MCF 10A (cell line): Measurements from ENCODE around the gene HTR1B. TPM values are rescaled to one million over a fixed set of nuclear protein-coding genes. Genes with fewer than 3 reads are reported as not detected.

Experiments used
- BruUV-seq: library from RNA; stranded (reverse); fragments of 400-500 nt; replicated peaks from 2 replicates; lab custom pipeline; 2021; lab: Mats Ljungman, UMichigan
- CTCF ChIA-PET: fragments of 300-600 bp; sonication (Branson Sonifier 250); formaldehyde crosslinking; extraction: SDS; loops from one replicate; lab custom pipeline; 2021; ENCODE audit warnings: antibody characterized with exemption, inconsistent platforms; lab: Yijun Ruan, JAX
- POLR2A ChIA-PET: fragments of 300-600, 350-650 bp; sonication (Branson Sonifier 250); formaldehyde crosslinking; extraction: SDS; loops from one replicate; lab custom pipeline; 2020; ENCODE audit warnings: antibody characterized with exemption, inconsistent platforms; lab: Yijun Ruan, JAX
- DNase-seq: peaks from one replicate; pipeline ENCODE4 v3.0.0-alpha.2; 2018; ENCODE audit not compliant: unreplicated experiment
- H3K27ac Mint-ChIP-seq: one replicate; pipeline ENCODE4 v1.8.0; 2022; ENCODE audit warnings: mild to moderate bottlenecking, low read depth, mixed read lengths; ENCODE audit not compliant: unreplicated experiment
- H3K27me3 Mint-ChIP-seq: one replicate; pipeline ENCODE4 v1.8.0; 2022; ENCODE audit warnings: mixed read lengths; ENCODE audit not compliant: insufficient read depth, unreplicated experiment
- H3K36me3 Mint-ChIP-seq: one replicate; pipeline ENCODE4 v1.8.0; 2022; ENCODE audit warnings: mild to moderate bottlenecking, moderate library complexity, mixed read lengths; ENCODE audit not compliant: insufficient read depth, unreplicated experiment
- H3K4me1 Mint-ChIP-seq: one replicate; pipeline ENCODE4 v1.8.0; 2022; ENCODE audit warnings: mixed read lengths; ENCODE audit not compliant: insufficient read depth, unreplicated experiment
- H3K4me3 Mint-ChIP-seq: one replicate; pipeline ENCODE4 v1.8.0; 2022; ENCODE audit warnings: mild to moderate bottlenecking, moderate library complexity, mixed read lengths; ENCODE audit not compliant: unreplicated experiment
- H3K9me3 Mint-ChIP-seq: one replicate; pipeline ENCODE4 v1.8.0; 2022; ENCODE audit warnings: mixed read lengths; ENCODE audit not compliant: unreplicated experiment
- CTCF ChIP-seq: fragments of 200-600 bp; IDR thresholded peaks from one replicate; pipeline ENCODE4 v1.8.0; 2022; ENCODE audit warnings: antibody characterized with exemption, mild to moderate bottlenecking; ENCODE audit not compliant: unreplicated experiment
- intact Hi-C: fragments of 100-400 bp; cut with micrococcal nuclease; formaldehyde crosslinking; loops from 2 replicates; pipeline ENCODE4 v1.14.1; 2022
- total RNA-seq: library from RNA; stranded (reverse); gene quantifications from 2 replicates; pipeline ENCODE4 v1.2.3, GENCODE V29; 2022

HTR1B gene
- total RNA-seq, 1 experiment from 2014 or later: not detected

GRCh38 chr6:77466451-77467437 lies 3.5 kb upstream of the HTR1B start:
- Mint-ChIP-seq H3K27me3 (no peaks in the 10 kb centered on the region), H3K4me1 (peaks cover 8% of the 10 kb centered on the region), H3K36me3 (no peaks in the 10 kb centered on the region), H3K4me3 (peak overlapping the region; percentile 71), H3K27ac (peak overlapping the region; percentile 2), H3K9me3 (no peaks in the 10 kb centered on the region)
- BruUV-seq: no TSS peak
- intact Hi-C loops: no loop called here
- TF ChIP-seq CTCF: no peak
- POLR2A ChIA-PET: interaction anchor here (0.7 kb wide), 1 partner anchor 32 kb away, joined by 3 read pairs; no protein-coding TSS in a partner anchor
- DNase-seq: no peak
- CTCF ChIA-PET: interaction anchor here (0.5 to 2.0 kb wide), 18 partner anchors 9 to 1572 kb away, joined by 3 to 10 read pairs (median 3); no protein-coding TSS in a partner anchor

GRCh38 chr6:77466055-77466450 lies 2.8 kb upstream of the HTR1B start:
- peak; percentile 82 for TF ChIP-seq CTCF
- peak overlapping the region; percentile 2 for H3K27ac Mint-ChIP-seq
- intact Hi-C loops: no loop called here
- H3K9me3 Mint-ChIP-seq: no peaks in the 10 kb centered on the region
- DNase-seq: peak; percentile 76
- POLR2A ChIA-PET: interaction anchor here (0.7 to 1.0 kb wide), 3 partner anchors 33 to 1345 kb away, joined by 3 to 4 read pairs (median 3); no protein-coding TSS in a partner anchor
- CTCF ChIA-PET: interaction anchor here (0.5 to 2.0 kb wide), 15 partner anchors 9 to 1532 kb away, joined by 3 to 10 read pairs (median 3); no protein-coding TSS in a partner anchor
- no peaks in the 10 kb centered on the region for H3K36me3 Mint-ChIP-seq
- no TSS peak for BruUV-seq
- peak overlapping the region; percentile 71 for H3K4me3 Mint-ChIP-seq
- H3K4me1 Mint-ChIP-seq: peaks cover 7% of the 10 kb centered on the region
- H3K27me3 Mint-ChIP-seq: no peaks in the 10 kb centered on the region

GRCh38 chr6:77464495-77464867 lies 1.2 kb upstream of the HTR1B start:
- no TSS peak for BruUV-seq
- ChIA-PET CTCF (interaction anchor here (0.8 to 1.7 kb wide), 7 partner anchors 10 to 1531 kb away, joined by 3 to 5 read pairs (median 4); no protein-coding TSS in a partner anchor), POLR2A (interaction anchor here (0.7 kb wide), 2 partner anchors 38 to 329 kb away, joined by 3 read pairs; no protein-coding TSS in a partner anchor)
- TF ChIP-seq CTCF: no peak
- no peak overlapping the region for H3K27ac Mint-ChIP-seq
- H3K4me3 Mint-ChIP-seq: peak overlapping the region; percentile 19
- no peak for DNase-seq
- H3K36me3 Mint-ChIP-seq: no peaks in the 10 kb centered on the region
- no peaks in the 10 kb centered on the region for H3K9me3 Mint-ChIP-seq
- intact Hi-C loops: no loop called here
- no peaks in the 10 kb centered on the region for H3K4me1 Mint-ChIP-seq
- H3K27me3 Mint-ChIP-seq: no peaks in the 10 kb centered on the region
